HEK293 (cell line): ENCODE results near the gene KIF17.
A peak's percentile ranks its signal among the peaks of the same experiment; 100 is the strongest.

Source experiments
- CTCF ChIA-PET: fragments of 350-600 bp; formaldehyde crosslinking; extraction: SDS; loops from one replicate; lab custom pipeline; 2021; ENCODE audit warnings: antibody characterized with exemption; lab: Yijun Ruan, JAX
- POLR2A ChIA-PET: fragments of 300-600 bp; formaldehyde crosslinking; extraction: SDS; loops from one replicate; lab custom pipeline; 2020; ENCODE audit warnings: antibody characterized with exemption, inconsistent platforms; lab: Yijun Ruan, JAX
- H3K27ac ChIP-seq: fragments of 200-500 bp; sonication (Bioruptor generic); 2 replicates; pipeline ENCODE4 v1.5.1; 2014; ENCODE audit warnings: low read depth, low read length, control low read depth, inconsistent platforms; ENCODE audit errors: extremely low read depth
- H3K36me3 ChIP-seq, 2 experiments: fragments of 200-500 bp in 1 of 2; sonication (Bioruptor generic) in 1 of 2; 1 replicate in 1 of 2; 2 replicates in 1 of 2; pipeline ENCODE4 v1.5.1; 2014 to 2017; ENCODE audit warnings: inconsistent platforms in 2 of 2, low read length in 2 of 2; ENCODE audit not compliant: control insufficient read depth in 2 of 2, insufficient read depth in 1 of 2
- H3K4me1 ChIP-seq: fragments of 200-500 bp; sonication (Bioruptor generic); 2 replicates; pipeline ENCODE4 v1.5.1; 2014; ENCODE audit warnings: mild to moderate bottlenecking, low read length, inconsistent platforms; ENCODE audit not compliant: control insufficient read depth, insufficient read depth
- H3K4me3 ChIP-seq: 2 replicates; pipeline ENCODE4 v1.5.1; 2011; ENCODE audit warnings: low read depth, mild to moderate bottlenecking, control low read depth, low read length, moderate library complexity
- H3K9me3 ChIP-seq: fragments of 200-500 bp; sonication (Bioruptor generic); 2 replicates; pipeline ENCODE4 v1.5.1; 2014; ENCODE audit warnings: low read depth, low read length, inconsistent platforms; ENCODE audit not compliant: control insufficient read depth, insufficient read depth
- EGR2 ChIP-seq: fragments of 450-650 bp; formaldehyde crosslinking; IDR thresholded peaks from 2 replicates; pipeline ENCODE4 v1.5.1; 2016; ENCODE audit warnings: low read depth, missing biosample characterization, missing genetic modification characterization
- GLIS2 ChIP-seq: fragments of 450-650 bp; formaldehyde crosslinking; IDR thresholded peaks from 2 replicates; pipeline ENCODE4 v1.5.1; 2016; ENCODE audit warnings: missing biosample characterization, missing genetic modification characterization
- HOXC10 ChIP-seq: sonication (generic); formaldehyde crosslinking; IDR thresholded peaks from 2 replicates; pipeline ENCODE4 v1.8.1; 2023; ENCODE audit warnings: mild to moderate bottlenecking, missing genetic modification reagents
- KLF8 ChIP-seq: fragments of 450-650 bp; formaldehyde crosslinking; IDR thresholded peaks from 2 replicates; pipeline ENCODE4 v1.5.1; 2016; ENCODE audit warnings: missing biosample characterization, missing genetic modification characterization
- RBAK ChIP-seq: fragments of 450-650 bp; formaldehyde crosslinking; IDR thresholded peaks from 2 replicates; pipeline ENCODE4 v1.5.1; 2016; ENCODE audit warnings: missing biosample characterization, missing genetic modification characterization
- YY1 ChIP-seq: fragments of 450-650 bp; formaldehyde crosslinking; IDR thresholded peaks from 2 replicates; pipeline ENCODE4 v1.5.1; 2018; ENCODE audit warnings: missing biosample characterization, missing genetic modification characterization
- ZBTB8A ChIP-seq: fragments of 450-650 bp; formaldehyde crosslinking; IDR thresholded peaks from 2 replicates; pipeline ENCODE4 v1.5.1; 2016; ENCODE audit warnings: missing biosample characterization, missing genetic modification characterization
- ZEB2 ChIP-seq: fragments of 450-650 bp; formaldehyde crosslinking; IDR thresholded peaks from 2 replicates; pipeline ENCODE4 v1.5.1; 2016; ENCODE audit warnings: missing biosample characterization, missing genetic modification characterization
- ZFHX2 ChIP-seq: fragments of 450-650 bp; formaldehyde crosslinking; conservative IDR thresholded peaks from 2 replicates; pipeline ENCODE4 v1.5.1; 2016; ENCODE audit warnings: missing biosample characterization, missing genetic modification characterization
- ZNF10 ChIP-seq: fragments of 450-650 bp; formaldehyde crosslinking; IDR thresholded peaks from 2 replicates; pipeline ENCODE4 v1.5.1; 2017; ENCODE audit warnings: missing biosample characterization, missing genetic modification characterization
- ZNF155 ChIP-seq: fragments of 450-650 bp; formaldehyde crosslinking; IDR thresholded peaks from 2 replicates; pipeline ENCODE4 v1.5.1; 2016; ENCODE audit warnings: missing biosample characterization, missing genetic modification characterization
- ZNF202 ChIP-seq: fragments of 450-650 bp; formaldehyde crosslinking; IDR thresholded peaks from 2 replicates; pipeline ENCODE4 v1.5.1; 2016; ENCODE audit warnings: missing biosample characterization, missing genetic modification characterization, borderline replicate concordance
- ZNF433 ChIP-seq: fragments of 450-650 bp; formaldehyde crosslinking; IDR thresholded peaks from 2 replicates; pipeline ENCODE4 v1.5.1; 2016; ENCODE audit warnings: missing biosample characterization, missing genetic modification characterization, low read depth
- ZNF555 ChIP-seq: fragments of 450-650 bp; formaldehyde crosslinking; conservative IDR thresholded peaks from 2 replicates; pipeline ENCODE4 v1.5.1; 2017; ENCODE audit warnings: missing biosample characterization, mild to moderate bottlenecking, missing genetic modification characterization, inconsistent platforms
- ZNF610 ChIP-seq: fragments of 450-650 bp; formaldehyde crosslinking; IDR thresholded peaks from 2 replicates; pipeline ENCODE4 v1.5.1; 2016; ENCODE audit warnings: missing biosample characterization, missing genetic modification characterization, borderline replicate concordance
- ZNF621 ChIP-seq: fragments of 450-650 bp; formaldehyde crosslinking; IDR thresholded peaks from 2 replicates; pipeline ENCODE4 v1.5.1; 2017; ENCODE audit warnings: missing biosample characterization, missing genetic modification characterization
- ZNF658 ChIP-seq: fragments of 450-650 bp; formaldehyde crosslinking; IDR thresholded peaks from 2 replicates; pipeline ENCODE4; 2016; ENCODE audit warnings: missing biosample characterization, missing genetic modification characterization
- ZNF670 ChIP-seq: fragments of 450-650 bp; formaldehyde crosslinking; IDR thresholded peaks from 2 replicates; pipeline ENCODE4 v1.5.1; 2016; ENCODE audit warnings: missing biosample characterization, missing genetic modification characterization, low read depth
- ZNF830 ChIP-seq: fragments of 450-650 bp; IDR thresholded peaks from 2 replicates; pipeline ENCODE4 v1.5.0; 2018; ENCODE audit warnings: missing biosample characterization, missing genetic modification characterization, low read depth, mild to moderate bottlenecking, moderate library complexity
- ZSCAN30 ChIP-seq: fragments of 450-650 bp; IDR thresholded peaks from 2 replicates; pipeline ENCODE4 v1.5.1; 2018; ENCODE audit warnings: missing biosample characterization, mild to moderate bottlenecking, missing genetic modification characterization, moderate library complexity
- TF ChIP-seq, protein P1 (sequence below): fragments of 450-650 bp; formaldehyde crosslinking; IDR thresholded peaks from 2 replicates; pipeline ENCODE4 v1.5.1; 2016; ENCODE audit warnings: missing biosample characterization, missing genetic modification characterization
- TF ChIP-seq, protein P2 (sequence below): fragments of 450-650 bp; formaldehyde crosslinking; IDR thresholded peaks from 2 replicates; pipeline ENCODE4 v1.5.1; 2016; ENCODE audit warnings: missing biosample characterization, missing genetic modification characterization
- TF ChIP-seq, protein P3 (sequence below): fragments of 450-650 bp; formaldehyde crosslinking; IDR thresholded peaks from 2 replicates; pipeline ENCODE4 v1.5.1; 2017; ENCODE audit warnings: missing biosample characterization, missing genetic modification characterization
- TF ChIP-seq, protein P4 (sequence below): fragments of 450-650 bp; formaldehyde crosslinking; IDR thresholded peaks from 2 replicates; pipeline ENCODE4 v1.5.1; 2017; ENCODE audit warnings: missing biosample characterization, missing genetic modification characterization

KIF17 gene

DNA sequence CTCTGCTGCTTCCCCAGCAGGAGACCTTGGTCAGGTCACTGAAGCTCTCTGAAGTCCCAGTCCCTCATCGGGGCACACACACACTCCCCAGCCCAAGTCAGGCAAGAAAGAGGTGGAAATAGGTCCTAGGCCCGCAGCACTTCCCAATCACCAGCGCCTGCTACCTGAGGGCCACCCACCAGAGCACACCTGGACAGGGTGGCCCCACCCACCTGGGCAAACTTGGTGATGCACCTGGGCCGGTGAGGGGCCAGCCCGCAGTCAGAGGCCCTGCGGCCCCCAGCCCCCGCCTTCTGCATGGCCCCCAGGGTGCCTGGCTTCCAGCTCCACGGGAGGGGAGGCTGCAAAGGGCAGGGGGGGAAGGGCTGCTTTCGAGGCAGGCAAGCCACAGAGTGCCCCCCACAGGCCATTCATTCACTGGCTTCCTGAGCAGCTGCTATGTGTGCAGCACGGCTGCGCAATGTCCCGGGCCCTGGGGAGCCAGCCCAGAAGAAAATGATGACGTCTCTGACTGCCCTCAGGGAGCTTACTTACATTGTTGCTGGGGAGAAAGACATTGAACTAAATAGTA, 10.0 kb upstream of the KIF17 start (continued):
- TF ChIP-seq YY1 (tag by site-specific recombination) (no peak), ZBTB8A (tag by site-specific recombination) (no peak), KLF8 (tag by site-specific recombination) (no peak), ZNF610 (tag by site-specific recombination) (no peak), ZNF658 (tag by site-specific recombination) (no peak), ZEB2 (tag by site-specific recombination) (peak; percentile 58; the same call in 1 of the 2 replicates), HOXC10 (no peak), ZNF621 (tag by site-specific recombination) (no peak), ZNF555 (tag by site-specific recombination) (no peak), ZNF202 (no peak), ZNF10 (peak; percentile 88), GLIS2 (tag by site-specific recombination) (peak; percentile 25; the same call in 1 of the 2 replicates)
- TF ChIP-seq, protein P1, sequence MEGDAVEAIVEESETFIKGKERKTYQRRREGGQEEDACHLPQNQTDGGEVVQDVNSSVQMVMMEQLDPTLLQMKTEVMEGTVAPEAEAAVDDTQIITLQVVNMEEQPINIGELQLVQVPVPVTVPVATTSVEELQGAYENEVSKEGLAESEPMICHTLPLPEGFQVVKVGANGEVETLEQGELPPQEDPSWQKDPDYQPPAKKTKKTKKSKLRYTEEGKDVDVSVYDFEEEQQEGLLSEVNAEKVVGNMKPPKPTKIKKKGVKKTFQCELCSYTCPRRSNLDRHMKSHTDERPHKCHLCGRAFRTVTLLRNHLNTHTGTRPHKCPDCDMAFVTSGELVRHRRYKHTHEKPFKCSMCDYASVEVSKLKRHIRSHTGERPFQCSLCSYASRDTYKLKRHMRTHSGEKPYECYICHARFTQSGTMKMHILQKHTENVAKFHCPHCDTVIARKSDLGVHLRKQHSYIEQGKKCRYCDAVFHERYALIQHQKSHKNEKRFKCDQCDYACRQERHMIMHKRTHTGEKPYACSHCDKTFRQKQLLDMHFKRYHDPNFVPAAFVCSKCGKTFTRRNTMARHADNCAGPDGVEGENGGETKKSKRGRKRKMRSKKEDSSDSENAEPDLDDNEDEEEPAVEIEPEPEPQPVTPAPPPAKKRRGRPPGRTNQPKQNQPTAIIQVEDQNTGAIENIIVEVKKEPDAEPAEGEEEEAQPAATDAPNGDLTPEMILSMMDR (tag by site-specific recombination): no peak
- TF ChIP-seq, protein P2, sequence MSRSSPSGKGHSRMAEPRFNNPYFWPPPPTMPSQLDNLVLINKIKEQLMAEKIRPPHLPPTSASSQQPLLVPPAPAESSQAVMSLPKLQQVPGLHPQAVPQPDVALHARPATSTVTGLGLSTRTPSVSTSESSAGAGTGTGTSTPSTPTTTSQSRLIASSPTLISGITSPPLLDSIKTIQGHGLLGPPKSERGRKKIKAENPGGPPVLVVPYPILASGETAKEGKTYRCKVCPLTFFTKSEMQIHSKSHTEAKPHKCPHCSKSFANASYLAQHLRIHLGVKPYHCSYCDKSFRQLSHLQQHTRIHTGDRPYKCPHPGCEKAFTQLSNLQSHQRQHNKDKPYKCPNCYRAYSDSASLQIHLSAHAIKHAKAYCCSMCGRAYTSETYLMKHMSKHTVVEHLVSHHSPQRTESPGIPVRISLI: no peak
- TF ChIP-seq, protein P3, sequence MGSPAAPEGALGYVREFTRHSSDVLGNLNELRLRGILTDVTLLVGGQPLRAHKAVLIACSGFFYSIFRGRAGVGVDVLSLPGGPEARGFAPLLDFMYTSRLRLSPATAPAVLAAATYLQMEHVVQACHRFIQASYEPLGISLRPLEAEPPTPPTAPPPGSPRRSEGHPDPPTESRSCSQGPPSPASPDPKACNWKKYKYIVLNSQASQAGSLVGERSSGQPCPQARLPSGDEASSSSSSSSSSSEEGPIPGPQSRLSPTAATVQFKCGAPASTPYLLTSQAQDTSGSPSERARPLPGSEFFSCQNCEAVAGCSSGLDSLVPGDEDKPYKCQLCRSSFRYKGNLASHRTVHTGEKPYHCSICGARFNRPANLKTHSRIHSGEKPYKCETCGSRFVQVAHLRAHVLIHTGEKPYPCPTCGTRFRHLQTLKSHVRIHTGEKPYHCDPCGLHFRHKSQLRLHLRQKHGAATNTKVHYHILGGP: no peak
- TF ChIP-seq, protein P4, sequence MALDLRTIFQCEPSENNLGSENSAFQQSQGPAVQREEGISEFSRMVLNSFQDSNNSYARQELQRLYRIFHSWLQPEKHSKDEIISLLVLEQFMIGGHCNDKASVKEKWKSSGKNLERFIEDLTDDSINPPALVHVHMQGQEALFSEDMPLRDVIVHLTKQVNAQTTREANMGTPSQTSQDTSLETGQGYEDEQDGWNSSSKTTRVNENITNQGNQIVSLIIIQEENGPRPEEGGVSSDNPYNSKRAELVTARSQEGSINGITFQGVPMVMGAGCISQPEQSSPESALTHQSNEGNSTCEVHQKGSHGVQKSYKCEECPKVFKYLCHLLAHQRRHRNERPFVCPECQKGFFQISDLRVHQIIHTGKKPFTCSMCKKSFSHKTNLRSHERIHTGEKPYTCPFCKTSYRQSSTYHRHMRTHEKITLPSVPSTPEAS (tag by site-specific recombination): no peak

DNA sequence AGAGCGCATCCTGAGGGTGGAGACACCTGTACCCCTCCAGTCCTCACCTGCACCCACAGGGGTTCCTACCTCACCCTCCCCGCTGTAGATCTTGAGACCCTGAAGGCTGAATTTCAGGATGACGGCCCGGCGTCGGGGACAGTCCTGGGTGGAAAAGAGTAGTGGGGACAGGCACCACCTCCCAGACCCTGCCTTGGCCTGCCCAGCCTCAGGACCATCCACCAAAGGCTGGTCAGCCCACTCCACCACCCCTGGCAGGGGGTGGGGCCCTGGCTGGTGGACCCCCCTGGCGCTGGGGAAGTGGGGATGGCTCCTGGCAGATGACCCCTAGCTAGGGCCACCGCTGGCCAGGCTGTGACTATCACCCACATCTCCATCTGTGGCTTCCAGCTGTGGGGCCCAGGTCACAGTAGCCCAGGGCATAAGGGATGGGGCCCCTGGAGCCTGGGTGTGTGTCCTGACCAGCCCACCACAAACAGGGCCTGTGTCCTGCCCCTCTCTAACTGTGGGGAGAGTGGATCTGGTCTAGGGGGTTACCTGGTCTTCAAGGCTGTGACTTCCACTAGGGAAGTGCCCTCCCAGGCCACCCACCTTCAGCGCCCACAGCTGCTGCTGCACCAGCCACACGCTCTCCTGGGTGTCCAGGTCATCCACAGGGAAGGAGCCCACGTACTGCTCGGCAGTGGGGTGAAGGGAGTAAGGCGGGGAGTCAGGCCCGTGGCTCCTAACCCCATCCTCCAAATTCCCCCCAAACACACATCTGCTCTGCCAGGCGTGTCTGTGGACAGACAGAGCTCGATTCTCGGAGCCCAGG, 9.3 kb upstream of the KIF17 start:
- peak; percentile 34 for TF ChIP-seq ZFHX2
- no peak for TF ChIP-seq ZNF155 (tag by site-specific recombination)
- TF ChIP-seq EGR2 (tag by site-specific recombination): peak; percentile 31; the same call in 1 of the 2 replicates
- TF ChIP-seq RBAK (tag by site-specific recombination): no peak
- no peak for TF ChIP-seq ZNF670 (tag by site-specific recombination)
- TF ChIP-seq ZNF433 (tag by site-specific recombination): no peak
- no peak for TF ChIP-seq ZNF830 (tag by site-specific recombination)
- no peak for TF ChIP-seq ZSCAN30
- no peak overlapping the region for H3K4me3 ChIP-seq
- ChIA-PET POLR2A (interaction anchor here (1.0 kb wide), 1 partner anchor 30 kb away, joined by 4 read pairs; no protein-coding TSS in a partner anchor), CTCF (interaction anchor here (0.5 to 2.4 kb wide), 4 partner anchors 14 to 205 kb away, joined by 3 to 11 read pairs (median 4); no protein-coding TSS in a partner anchor)
- no peaks in the 10 kb centered on the region for H3K9me3 ChIP-seq
- no peak overlapping the region for H3K27ac ChIP-seq
- H3K4me1 ChIP-seq: no peaks in the 10 kb centered on the region
- no peaks in the 10 kb centered on the region for H3K36me3 ChIP-seq
